Measurements from ENCODE around the gene PAEP. TPM values are rescaled to one million over a fixed set of nuclear protein-coding genes. Genes with fewer than 3 reads are reported as not detected.

PAEP gene
- total RNA-seq, 1 experiment from 2014 or later = not detected

DNA sequence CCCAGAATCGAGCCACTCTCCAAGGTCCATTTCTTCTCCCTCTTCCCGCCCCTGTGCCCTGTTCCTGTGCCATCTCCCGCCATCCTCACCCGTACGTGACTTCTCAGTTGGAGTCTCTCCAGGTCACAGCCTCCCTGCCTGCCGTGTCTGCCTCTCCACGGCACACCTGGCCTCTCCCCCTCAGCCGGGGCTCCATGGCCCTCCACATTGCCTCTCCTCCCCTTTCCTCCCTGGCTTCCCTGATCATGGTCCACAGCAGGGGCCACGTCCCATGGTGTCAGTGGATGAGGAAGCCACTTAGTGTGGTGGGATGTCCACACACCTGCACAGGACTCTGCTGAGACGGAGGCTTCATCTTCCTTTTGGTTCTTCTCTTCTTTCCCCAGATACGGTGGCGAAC, 2.3 kb downstream of the PAEP start:
- Histone ChIP-seq H3K36me3 (ENCODE audit: control insufficient read depth, insufficient read depth, low read length) (no peaks in the 10 kb centered on the region), H3K4me3 (ENCODE audit: low read depth in 2 of 2, low read length in 2 of 2) (no peak overlapping the region), H3K4me1 (ENCODE audit: control insufficient read depth, insufficient read depth, low read length) (no peaks in the 10 kb centered on the region), H3K9me3 (ENCODE audit: control insufficient read depth, insufficient read depth, low read depth, low read length) (no peaks in the 10 kb centered on the region), H3K27me3 (ENCODE audit: control insufficient read depth, insufficient read depth, low read length) (no peaks in the 10 kb centered on the region), H3K27ac (ENCODE audit: low read length) (no peak overlapping the region)
- CTCF ChIA-PET = no interaction called here
- ATAC-seq = no peak
- intact Hi-C loops (cut with micrococcal nuclease; ENCODE audit: unreplicated experiment) (no loop called here), in situ Hi-C loops (cut with HindIII; ENCODE audit: low pct_unique_long_range_greater_than_20kb, low sequenced_read_pairs) (no loop called here)
- BruUV-seq (replicated peaks) = no TSS peak
- no peak for DNase-seq (ENCODE audit: low read depth, low spot score)
- POLR2A ChIA-PET = no interaction called here
- TF ChIP-seq, protein P1, sequence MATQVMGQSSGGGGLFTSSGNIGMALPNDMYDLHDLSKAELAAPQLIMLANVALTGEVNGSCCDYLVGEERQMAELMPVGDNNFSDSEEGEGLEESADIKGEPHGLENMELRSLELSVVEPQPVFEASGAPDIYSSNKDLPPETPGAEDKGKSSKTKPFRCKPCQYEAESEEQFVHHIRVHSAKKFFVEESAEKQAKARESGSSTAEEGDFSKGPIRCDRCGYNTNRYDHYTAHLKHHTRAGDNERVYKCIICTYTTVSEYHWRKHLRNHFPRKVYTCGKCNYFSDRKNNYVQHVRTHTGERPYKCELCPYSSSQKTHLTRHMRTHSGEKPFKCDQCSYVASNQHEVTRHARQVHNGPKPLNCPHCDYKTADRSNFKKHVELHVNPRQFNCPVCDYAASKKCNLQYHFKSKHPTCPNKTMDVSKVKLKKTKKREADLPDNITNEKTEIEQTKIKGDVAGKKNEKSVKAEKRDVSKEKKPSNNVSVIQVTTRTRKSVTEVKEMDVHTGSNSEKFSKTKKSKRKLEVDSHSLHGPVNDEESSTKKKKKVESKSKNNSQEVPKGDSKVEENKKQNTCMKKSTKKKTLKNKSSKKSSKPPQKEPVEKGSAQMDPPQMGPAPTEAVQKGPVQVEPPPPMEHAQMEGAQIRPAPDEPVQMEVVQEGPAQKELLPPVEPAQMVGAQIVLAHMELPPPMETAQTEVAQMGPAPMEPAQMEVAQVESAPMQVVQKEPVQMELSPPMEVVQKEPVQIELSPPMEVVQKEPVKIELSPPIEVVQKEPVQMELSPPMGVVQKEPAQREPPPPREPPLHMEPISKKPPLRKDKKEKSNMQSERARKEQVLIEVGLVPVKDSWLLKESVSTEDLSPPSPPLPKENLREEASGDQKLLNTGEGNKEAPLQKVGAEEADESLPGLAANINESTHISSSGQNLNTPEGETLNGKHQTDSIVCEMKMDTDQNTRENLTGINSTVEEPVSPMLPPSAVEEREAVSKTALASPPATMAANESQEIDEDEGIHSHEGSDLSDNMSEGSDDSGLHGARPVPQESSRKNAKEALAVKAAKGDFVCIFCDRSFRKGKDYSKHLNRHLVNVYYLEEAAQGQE (IDR thresholded peaks at IDR 0.05; ENCODE audit: insufficient read depth in 1 of 2, low read depth in 2 of 2, low read length in 1 of 2) = no peak
- TF ChIP-seq TCF7L2 (IDR thresholded peaks at IDR 0.05; ENCODE audit: low read depth, low read length) (no peak), POLR2AphosphoS5 (IDR thresholded peaks at IDR 0.05; ENCODE audit: low read depth, low read length) (no peak), SIN3A (IDR thresholded peaks at IDR 0.05; ENCODE audit: borderline replicate concordance, insufficient read depth, low read depth, low read length) (no peak)
- TF ChIP-seq, protein P2, sequence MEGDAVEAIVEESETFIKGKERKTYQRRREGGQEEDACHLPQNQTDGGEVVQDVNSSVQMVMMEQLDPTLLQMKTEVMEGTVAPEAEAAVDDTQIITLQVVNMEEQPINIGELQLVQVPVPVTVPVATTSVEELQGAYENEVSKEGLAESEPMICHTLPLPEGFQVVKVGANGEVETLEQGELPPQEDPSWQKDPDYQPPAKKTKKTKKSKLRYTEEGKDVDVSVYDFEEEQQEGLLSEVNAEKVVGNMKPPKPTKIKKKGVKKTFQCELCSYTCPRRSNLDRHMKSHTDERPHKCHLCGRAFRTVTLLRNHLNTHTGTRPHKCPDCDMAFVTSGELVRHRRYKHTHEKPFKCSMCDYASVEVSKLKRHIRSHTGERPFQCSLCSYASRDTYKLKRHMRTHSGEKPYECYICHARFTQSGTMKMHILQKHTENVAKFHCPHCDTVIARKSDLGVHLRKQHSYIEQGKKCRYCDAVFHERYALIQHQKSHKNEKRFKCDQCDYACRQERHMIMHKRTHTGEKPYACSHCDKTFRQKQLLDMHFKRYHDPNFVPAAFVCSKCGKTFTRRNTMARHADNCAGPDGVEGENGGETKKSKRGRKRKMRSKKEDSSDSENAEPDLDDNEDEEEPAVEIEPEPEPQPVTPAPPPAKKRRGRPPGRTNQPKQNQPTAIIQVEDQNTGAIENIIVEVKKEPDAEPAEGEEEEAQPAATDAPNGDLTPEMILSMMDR (IDR thresholded peaks at IDR 0.05) = no peak

GRCh38 chr9:135565141-135565628, 3.6 kb downstream of the PAEP start:
- Histone ChIP-seq H3K9me3 (ENCODE audit: control insufficient read depth, insufficient read depth, low read depth, low read length) (no peaks in the 10 kb centered on the region), H3K36me3 (ENCODE audit: control insufficient read depth, insufficient read depth, low read length) (no peaks in the 10 kb centered on the region), H3K4me1 (ENCODE audit: control insufficient read depth, insufficient read depth, low read length) (no peaks in the 10 kb centered on the region), H3K27ac (ENCODE audit: low read length) (no peak overlapping the region), H3K4me3 (ENCODE audit: low read depth in 2 of 2, low read length in 2 of 2) (no peak overlapping the region), H3K27me3 (ENCODE audit: control insufficient read depth, insufficient read depth, low read length) (0 out of 2 replicates have a peak, but pooled peaks cover 2% of the 10 kb centered on the region)
- TF ChIP-seq, protein P1 (IDR thresholded peaks at IDR 0.05; ENCODE audit: insufficient read depth in 1 of 2, low read depth in 2 of 2, low read length in 1 of 2) = no peak
- TF ChIP-seq TCF7L2 (IDR thresholded peaks at IDR 0.05; ENCODE audit: low read depth, low read length) (no peak), SIN3A (IDR thresholded peaks at IDR 0.05; ENCODE audit: borderline replicate concordance, insufficient read depth, low read depth, low read length) (no peak), POLR2AphosphoS5 (IDR thresholded peaks at IDR 0.05; ENCODE audit: low read depth, low read length) (no peak)
- TF ChIP-seq, protein P2 (IDR thresholded peaks at IDR 0.05) = no peak
- no TSS peak for BruUV-seq (replicated peaks)
- intact Hi-C loops (cut with micrococcal nuclease; ENCODE audit: unreplicated experiment) = no loop called here
- in situ Hi-C loops (cut with HindIII; ENCODE audit: low pct_unique_long_range_greater_than_20kb, low sequenced_read_pairs) = no loop called here
- ATAC-seq = no peak
- ChIA-PET CTCF (no interaction called here), POLR2A (no interaction called here)
- DNase-seq (ENCODE audit: low read depth, low spot score) = no peak

All from Panc1 (cell line).